Neural progenitor cell (in vitro differentiated cells): Measurements from ENCODE around the gene OR4K17.

Source experiments
- CTCF ChIP-seq: fragments of 200-600 bp; sonication (generic); IDR thresholded peaks from 2 replicates; pipeline ENCODE4 v1.5.1; 2017; ENCODE audit warnings: antibody characterized with exemption, mild to moderate bottlenecking
- EZH2phosphoT487 ChIP-seq: fragments of 200-600 bp; sonication (generic); IDR thresholded peaks from 2 replicates; pipeline ENCODE4 v1.6.1; 2017; ENCODE audit warnings: antibody characterized with exemption

GRCh38 chr14:20164462-20164861 lies 53.9 kb downstream of the OR4K17 start:
- TF ChIP-seq CTCF, result no peak
- no peak for TF ChIP-seq EZH2phosphoT487
